ENCODE results near the gene GULP1.

The GULP1 gene

GRCh38 chr2:188380280-188380679, 88.6 kb downstream of the GULP1 start:
- TF ChIP-seq PAX5 (IDR thresholded peaks at IDR 0.05; ENCODE audit: insufficient read depth, low read length, severe bottlenecking), result no peak
- no peak for TF ChIP-seq TAF1 (IDR thresholded peaks at IDR 0.05; ENCODE audit: low read depth, low read length)
- TF ChIP-seq SPI1 (IDR thresholded peaks at IDR 0.05; ENCODE audit: low read depth, low read length), result no peak
- no peak for TF ChIP-seq POU2F2 (IDR thresholded peaks at IDR 0.05; ENCODE audit: low read depth, low read length)
- no peak for TF ChIP-seq POLR2A (IDR thresholded peaks at IDR 0.05; ENCODE audit: low read depth, low read length)
- no peak for TF ChIP-seq POLR2AphosphoS5 (IDR thresholded peaks at IDR 0.05; ENCODE audit: low read depth, low read length)
- no peak for FAIRE-seq
- DNase-seq (ENCODE audit: insufficient read length, low spot score), result no peak

GRCh38 chr2:188381614-188382013, 89.9 kb downstream of the GULP1 start:
- DNase-seq (ENCODE audit: insufficient read length, low spot score), result no peak
- FAIRE-seq, result no peak
- TF ChIP-seq POLR2AphosphoS5 (IDR thresholded peaks at IDR 0.05; ENCODE audit: low read depth, low read length) (no peak), POU2F2 (IDR thresholded peaks at IDR 0.05; ENCODE audit: low read depth, low read length) (no peak), POLR2A (IDR thresholded peaks at IDR 0.05; ENCODE audit: low read depth, low read length) (no peak), PAX5 (IDR thresholded peaks at IDR 0.05; ENCODE audit: insufficient read depth, low read length, severe bottlenecking) (no peak), TAF1 (IDR thresholded peaks at IDR 0.05; ENCODE audit: low read depth, low read length) (no peak), SPI1 (IDR thresholded peaks at IDR 0.05; ENCODE audit: low read depth, low read length) (no peak)

GRCh38 chr2:188382107-188382506, 90.4 kb downstream of the GULP1 start:
- FAIRE-seq (no peak), DNase-seq (ENCODE audit: insufficient read length, low spot score) (no peak)
- TF ChIP-seq POU2F2 (IDR thresholded peaks at IDR 0.05; ENCODE audit: low read depth, low read length), result no peak
- TF ChIP-seq POLR2AphosphoS5 (IDR thresholded peaks at IDR 0.05; ENCODE audit: low read depth, low read length), result no peak
- TF ChIP-seq PAX5 (IDR thresholded peaks at IDR 0.05; ENCODE audit: insufficient read depth, low read length, severe bottlenecking), result no peak
- TF ChIP-seq POLR2A (IDR thresholded peaks at IDR 0.05; ENCODE audit: low read depth, low read length), result no peak
- TF ChIP-seq TAF1 (IDR thresholded peaks at IDR 0.05; ENCODE audit: low read depth, low read length), result no peak
- TF ChIP-seq SPI1 (IDR thresholded peaks at IDR 0.05; ENCODE audit: low read depth, low read length), result no peak

- DNase-seq (ENCODE audit: insufficient read length, low spot score) (no peak), FAIRE-seq (no peak)
- TF ChIP-seq POLR2A (IDR thresholded peaks at IDR 0.05; ENCODE audit: low read depth, low read length), result no peak
- no peak for TF ChIP-seq SPI1 (IDR thresholded peaks at IDR 0.05; ENCODE audit: low read depth, low read length)
- TF ChIP-seq TAF1 (IDR thresholded peaks at IDR 0.05; ENCODE audit: low read depth, low read length), result no peak
- TF ChIP-seq POU2F2 (IDR thresholded peaks at IDR 0.05; ENCODE audit: low read depth, low read length), result no peak
- no peak for TF ChIP-seq POLR2AphosphoS5 (IDR thresholded peaks at IDR 0.05; ENCODE audit: low read depth, low read length)
- no peak for TF ChIP-seq PAX5 (IDR thresholded peaks at IDR 0.05; ENCODE audit: insufficient read depth, low read length, severe bottlenecking)
Observed at GRCh38 chr2:188383158-188383557, 91.5 kb downstream of the GULP1 start.

GRCh38 chr2:188385857-188386256, 94.2 kb downstream of the GULP1 start:
- TF ChIP-seq TAF1 (IDR thresholded peaks at IDR 0.05; ENCODE audit: low read depth, low read length) (no peak), POU2F2 (IDR thresholded peaks at IDR 0.05; ENCODE audit: low read depth, low read length) (no peak), POLR2A (IDR thresholded peaks at IDR 0.05; ENCODE audit: low read depth, low read length) (no peak), POLR2AphosphoS5 (IDR thresholded peaks at IDR 0.05; ENCODE audit: low read depth, low read length) (no peak), SPI1 (IDR thresholded peaks at IDR 0.05; ENCODE audit: low read depth, low read length) (no peak), PAX5 (IDR thresholded peaks at IDR 0.05; ENCODE audit: insufficient read depth, low read length, severe bottlenecking) (no peak)
- DNase-seq (ENCODE audit: insufficient read length, low spot score) (no peak), FAIRE-seq (no peak)

- TF ChIP-seq POLR2AphosphoS5 (IDR thresholded peaks at IDR 0.05; ENCODE audit: low read depth, low read length), result no peak
- TF ChIP-seq POLR2A (IDR thresholded peaks at IDR 0.05; ENCODE audit: low read depth, low read length), result no peak
- TF ChIP-seq PAX5 (IDR thresholded peaks at IDR 0.05; ENCODE audit: insufficient read depth, low read length, severe bottlenecking), result no peak
- no peak for TF ChIP-seq TAF1 (IDR thresholded peaks at IDR 0.05; ENCODE audit: low read depth, low read length)
- no peak for TF ChIP-seq SPI1 (IDR thresholded peaks at IDR 0.05; ENCODE audit: low read depth, low read length)
- TF ChIP-seq POU2F2 (IDR thresholded peaks at IDR 0.05; ENCODE audit: low read depth, low read length), result no peak
- no peak for DNase-seq (ENCODE audit: insufficient read length, low spot score)
- no peak for FAIRE-seq
Observed at GRCh38 chr2:188388831-188389230, 97.2 kb downstream of the GULP1 start.

- TF ChIP-seq POU2F2 (IDR thresholded peaks at IDR 0.05; ENCODE audit: low read depth, low read length), result no peak
- no peak for FAIRE-seq
- DNase-seq (ENCODE audit: insufficient read length, low spot score), result no peak
Observed at GRCh38 chr2:188391354-188391753, 99.7 kb downstream of the GULP1 start.

GRCh38 chr2:188394931-188395472, 103.3 kb downstream of the GULP1 start:
- no peak for FAIRE-seq
- TF ChIP-seq SPI1 (IDR thresholded peaks at IDR 0.05; ENCODE audit: low read depth, low read length) (no peak), PAX5 (IDR thresholded peaks at IDR 0.05; ENCODE audit: insufficient read depth, low read length, severe bottlenecking) (no peak), POLR2A (IDR thresholded peaks at IDR 0.05; ENCODE audit: low read depth, low read length) (no peak), TAF1 (IDR thresholded peaks at IDR 0.05; ENCODE audit: low read depth, low read length) (no peak), POLR2AphosphoS5 (IDR thresholded peaks at IDR 0.05; ENCODE audit: low read depth, low read length) (no peak), POU2F2 (IDR thresholded peaks at IDR 0.05; ENCODE audit: low read depth, low read length) (no peak)
- DNase-seq (ENCODE audit: insufficient read length, low spot score), result no peak

- DNase-seq (ENCODE audit: insufficient read length, low spot score) (no peak), FAIRE-seq (no peak)
- TF ChIP-seq POU2F2 (IDR thresholded peaks at IDR 0.05; ENCODE audit: low read depth, low read length) (no peak), TAF1 (IDR thresholded peaks at IDR 0.05; ENCODE audit: low read depth, low read length) (no peak), POLR2AphosphoS5 (IDR thresholded peaks at IDR 0.05; ENCODE audit: low read depth, low read length) (no peak)
Observed at GRCh38 chr2:188395903-188396689, 104.4 kb downstream of the GULP1 start.

GRCh38 chr2:188399159-188399558, 107.5 kb downstream of the GULP1 start:
- TF ChIP-seq POU2F2 (IDR thresholded peaks at IDR 0.05; ENCODE audit: low read depth, low read length), result no peak
- no peak for TF ChIP-seq POLR2AphosphoS5 (IDR thresholded peaks at IDR 0.05; ENCODE audit: low read depth, low read length)
- no peak for TF ChIP-seq POLR2A (IDR thresholded peaks at IDR 0.05; ENCODE audit: low read depth, low read length)
- no peak for TF ChIP-seq SPI1 (IDR thresholded peaks at IDR 0.05; ENCODE audit: low read depth, low read length)
- TF ChIP-seq TAF1 (IDR thresholded peaks at IDR 0.05; ENCODE audit: low read depth, low read length), result no peak
- TF ChIP-seq PAX5 (IDR thresholded peaks at IDR 0.05; ENCODE audit: insufficient read depth, low read length, severe bottlenecking), result no peak
- FAIRE-seq (no peak), DNase-seq (ENCODE audit: insufficient read length, low spot score) (no peak)

Measured in GM12891 (cell line).